ENCODE data around the gene FFAR4.
"Not testable (repeated sequence)": the region's sequence is repeated elsewhere in the genome, so short reads cannot be mapped to it uniquely, and the experiment has no call there.

Gene FFAR4

DNA sequence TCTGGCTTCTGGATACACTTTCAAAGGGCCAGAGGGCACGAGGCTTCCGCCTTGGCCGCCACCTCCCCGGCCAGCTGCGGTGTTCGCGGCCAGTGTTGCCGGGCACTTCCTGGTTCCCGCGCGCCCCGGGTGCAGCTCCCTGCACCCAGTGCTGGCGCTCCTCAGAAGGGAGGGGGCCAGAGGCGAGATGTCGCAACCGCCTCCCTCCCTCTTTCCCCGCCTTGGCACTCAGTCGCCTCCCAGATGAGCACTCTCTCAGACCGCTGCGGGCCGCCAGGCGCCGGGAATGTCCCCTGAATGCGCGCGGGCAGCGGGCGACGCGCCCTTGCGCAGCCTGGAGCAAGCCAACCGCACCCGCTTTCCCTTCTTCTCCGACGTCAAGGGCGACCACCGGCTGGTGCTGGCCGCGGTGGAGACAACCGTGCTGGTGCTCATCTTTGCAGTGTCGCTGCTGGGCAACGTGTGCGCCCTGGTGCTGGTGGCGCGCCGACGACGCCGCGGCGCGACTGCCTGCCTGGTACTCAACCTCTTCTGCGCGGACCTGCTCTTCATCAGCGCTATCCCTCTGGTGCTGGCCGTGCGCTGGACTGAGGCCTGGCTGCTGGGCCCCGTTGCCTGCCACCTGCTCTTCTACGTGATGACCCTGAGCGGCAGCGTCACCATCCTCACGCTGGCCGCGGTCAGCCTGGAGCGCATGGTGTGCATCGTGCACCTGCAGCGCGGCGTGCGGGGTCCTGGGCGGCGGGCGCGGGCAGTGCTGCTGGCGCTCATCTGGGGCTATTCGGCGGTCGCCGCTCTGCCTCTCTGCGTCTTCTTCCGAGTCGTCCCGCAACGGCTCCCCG lies at the start of gene FFAR4:
Gene FFAR4, plus strand, starts transcription at position 231 of the 842 bp plus-strand sequence. Its CDS starts 56 bp downstream, at position 287.
- in situ Hi-C loops (cut with MboI; ENCODE audit: low pct_unique_long_range_greater_than_20kb, low sequenced_read_pairs), result no loop called here
- peak; percentile 68 for DNase-seq

DNA sequence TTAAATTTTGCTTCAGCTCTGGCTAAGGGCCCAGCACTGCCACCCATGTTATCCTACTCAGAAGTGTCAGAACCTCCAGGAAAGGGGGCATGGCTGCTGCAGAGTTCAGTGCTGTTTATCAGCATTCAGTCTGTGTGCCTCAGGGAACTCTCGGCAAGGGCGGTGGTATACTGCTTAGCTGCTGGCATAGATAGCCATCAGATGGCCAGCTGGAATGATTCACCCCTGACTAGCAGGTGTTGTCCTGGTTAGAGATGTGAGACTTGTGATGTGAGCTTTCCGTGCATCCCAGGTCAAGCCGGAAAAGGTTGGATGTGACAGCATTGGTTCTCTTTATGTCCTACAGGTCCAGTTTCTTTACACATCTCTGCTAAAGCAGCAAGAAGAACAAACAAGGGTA lies 47.9 kb upstream of the FFAR4 start:
- in situ Hi-C loops (cut with MboI; ENCODE audit: low pct_unique_long_range_greater_than_20kb, low sequenced_read_pairs), result no loop called here
- no peak for DNase-seq

- DNase-seq, result no peak
- in situ Hi-C loops (cut with MboI; ENCODE audit: low pct_unique_long_range_greater_than_20kb, low sequenced_read_pairs), result no loop called here
Measured at GRCh38 chr10:93535293-93535692, 31.2 kb upstream of the FFAR4 start.

GRCh38 chr10:93540871-93541270 lies 25.6 kb upstream of the FFAR4 start:
- in situ Hi-C loops (cut with MboI; ENCODE audit: low pct_unique_long_range_greater_than_20kb, low sequenced_read_pairs), result not testable (repeated sequence)

DNA sequence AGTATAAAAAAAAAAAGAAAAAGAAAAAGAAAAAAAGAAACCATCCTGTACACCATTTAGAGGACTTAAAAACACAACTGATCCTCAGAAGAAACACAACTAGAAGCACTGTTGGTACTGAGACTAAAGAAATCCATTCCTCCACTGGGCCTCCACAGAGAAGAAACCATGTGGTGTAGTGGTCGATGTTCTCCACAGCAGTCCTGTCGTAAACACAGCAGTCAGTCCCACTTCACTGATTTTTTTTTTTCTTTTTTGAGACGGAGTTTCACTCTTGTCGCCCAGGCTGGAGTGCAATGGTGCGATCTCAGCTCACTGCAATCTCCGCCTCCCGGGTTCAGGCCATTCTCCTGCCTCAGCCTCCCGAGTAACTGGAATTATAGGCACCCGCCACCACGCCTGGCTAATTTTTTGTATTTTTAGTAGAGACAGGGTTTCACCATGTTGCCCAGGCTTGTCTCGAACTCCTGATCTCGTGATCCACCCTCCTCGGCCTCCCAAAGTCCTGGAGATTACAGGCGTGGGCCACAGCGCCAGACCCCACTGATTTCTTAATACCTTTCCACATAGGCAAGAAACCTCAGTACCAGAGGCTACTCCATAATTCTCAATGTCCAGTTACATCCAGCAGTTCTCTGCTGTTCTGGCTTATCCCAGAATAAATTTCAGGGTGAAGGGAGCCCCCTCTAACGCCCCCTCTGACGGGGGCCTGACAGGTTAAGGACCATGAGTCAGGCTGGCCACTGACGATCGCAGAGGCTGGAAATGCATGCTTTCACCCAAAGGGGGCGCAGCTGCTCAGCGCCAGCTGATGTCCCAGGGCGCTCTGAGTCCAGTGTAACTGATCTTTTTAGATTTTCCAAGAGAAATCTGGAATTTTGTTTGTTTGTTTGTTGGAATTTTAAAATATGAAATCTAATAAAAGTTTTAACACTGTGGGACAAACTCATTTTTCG lies 24.8 kb upstream of the FFAR4 start:
- peak; percentile 43 for DNase-seq
- in situ Hi-C loops (cut with MboI; ENCODE audit: low pct_unique_long_range_greater_than_20kb, low sequenced_read_pairs), result no loop called here

More at GRCh38 chr10:93540871-93541270, 25.6 kb upstream of the FFAR4 start:
- DNase-seq, result not testable (repeated sequence)

GRCh38 chr10:93542358-93542791 lies 24.1 kb upstream of the FFAR4 start:
- in situ Hi-C loops (cut with MboI; ENCODE audit: low pct_unique_long_range_greater_than_20kb, low sequenced_read_pairs), result no loop called here
- no peak for DNase-seq

DNA sequence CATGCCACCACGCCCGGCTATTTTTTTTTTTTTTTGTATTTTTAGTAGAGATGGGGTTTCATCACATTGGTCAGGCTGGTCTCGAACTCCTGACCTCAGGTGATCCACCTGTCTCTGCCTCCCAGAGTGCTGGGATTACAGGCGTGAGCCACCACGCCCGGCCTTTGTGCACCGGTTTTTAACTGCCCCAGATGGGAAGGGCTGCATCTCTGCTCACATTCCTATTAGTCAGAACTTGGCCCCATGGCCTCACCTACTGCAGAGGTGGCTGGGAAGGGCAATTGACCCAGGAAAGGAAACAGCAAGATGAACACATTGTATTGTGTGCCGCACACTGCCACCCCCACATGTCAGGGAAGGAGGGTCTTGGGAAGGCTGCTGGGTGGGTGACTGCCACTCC lies 19.5 kb upstream of the FFAR4 start:
- DNase-seq; in situ Hi-C loops (cut with MboI; ENCODE audit: low pct_unique_long_range_greater_than_20kb, low sequenced_read_pairs): not testable (repeated sequence)

DNA sequence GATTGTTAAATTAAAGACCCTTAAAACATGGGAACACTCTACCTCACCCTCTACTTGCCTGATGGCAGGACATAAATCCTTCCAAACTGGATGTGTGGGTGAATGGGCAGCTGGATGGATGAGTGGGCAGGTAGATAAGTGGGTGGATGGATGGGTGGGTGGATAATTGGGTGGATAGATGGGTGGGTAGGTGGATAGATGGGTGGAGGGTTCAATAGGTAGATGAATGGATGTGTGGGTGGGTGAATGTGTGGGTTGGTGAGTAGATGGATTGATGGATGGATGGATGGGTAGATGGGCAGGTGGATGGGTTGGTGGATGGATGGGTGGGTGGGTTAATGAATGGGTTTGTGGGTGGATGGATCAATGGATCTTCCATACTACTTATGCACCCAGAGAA lies 18.9 kb upstream of the FFAR4 start:
- in situ Hi-C loops (cut with MboI; ENCODE audit: low pct_unique_long_range_greater_than_20kb, low sequenced_read_pairs), result no loop called here
- no peak for DNase-seq

DNA sequence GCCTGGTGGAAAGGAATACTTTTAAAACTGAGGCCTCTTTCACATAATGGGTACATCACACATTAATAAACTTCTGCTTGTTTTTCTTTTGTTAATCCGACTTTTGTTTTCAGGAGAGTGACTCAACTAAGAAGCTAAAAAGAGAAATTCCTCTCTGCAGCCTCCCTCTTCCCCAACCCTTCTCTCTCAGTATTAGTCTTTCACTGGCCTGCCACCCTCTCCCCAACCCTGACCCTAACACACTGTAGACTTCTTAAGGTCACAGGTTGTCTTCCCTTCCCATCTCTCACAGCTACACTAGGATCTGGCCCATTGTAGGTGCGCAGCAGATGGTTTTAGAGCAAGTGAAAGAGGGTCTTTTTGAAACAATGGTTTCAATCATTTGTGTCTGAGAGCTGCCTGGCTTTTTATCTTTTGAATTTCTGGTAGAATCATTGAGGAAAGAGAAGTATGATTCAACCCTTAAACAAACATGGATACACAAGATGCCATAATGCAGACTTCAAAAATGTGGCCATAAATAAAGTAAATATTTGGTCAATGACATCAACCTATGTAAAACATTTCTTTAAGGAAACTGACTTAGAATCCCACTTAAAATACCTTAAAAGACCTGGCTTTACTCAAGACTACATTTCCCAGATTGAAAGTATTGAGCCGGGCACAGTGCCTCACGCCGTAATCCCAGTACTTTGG lies 17.9 kb upstream of the FFAR4 start:
- in situ Hi-C loops (cut with MboI; ENCODE audit: low pct_unique_long_range_greater_than_20kb, low sequenced_read_pairs), result no loop called here
- DNase-seq, result no peak

GRCh38 chr10:93550606-93551005 lies 15.9 kb upstream of the FFAR4 start:
- in situ Hi-C loops (cut with MboI; ENCODE audit: low pct_unique_long_range_greater_than_20kb, low sequenced_read_pairs), result loop anchor here (10.0 kb wide), 1 partner anchor 124 kb away; no protein-coding TSS in a partner anchor

GRCh38 chr10:93552780-93553179 lies 13.7 kb upstream of the FFAR4 start:
- DNase-seq, result no peak
- in situ Hi-C loops (cut with MboI; ENCODE audit: low pct_unique_long_range_greater_than_20kb, low sequenced_read_pairs), result loop anchor here (10.0 kb wide), 1 partner anchor 122 kb away; no protein-coding TSS in a partner anchor

More at GRCh38 chr10:93550606-93551005, 15.9 kb upstream of the FFAR4 start:
- no peak for DNase-seq

GRCh38 chr10:93553482-93554315 lies 12.8 kb upstream of the FFAR4 start:
- in situ Hi-C loops (cut with MboI; ENCODE audit: low pct_unique_long_range_greater_than_20kb, low sequenced_read_pairs), result loop anchor here (10.0 kb wide), 1 partner anchor 121 kb away; no protein-coding TSS in a partner anchor
- DNase-seq, result no peak

- in situ Hi-C loops (cut with MboI; ENCODE audit: low pct_unique_long_range_greater_than_20kb, low sequenced_read_pairs), result loop anchor here (10.0 kb wide), 1 partner anchor 121 kb away; no protein-coding TSS in a partner anchor
- DNase-seq, result no peak
Measured at GRCh38 chr10:93554316-93554663, 12.2 kb upstream of the FFAR4 start.

DNA sequence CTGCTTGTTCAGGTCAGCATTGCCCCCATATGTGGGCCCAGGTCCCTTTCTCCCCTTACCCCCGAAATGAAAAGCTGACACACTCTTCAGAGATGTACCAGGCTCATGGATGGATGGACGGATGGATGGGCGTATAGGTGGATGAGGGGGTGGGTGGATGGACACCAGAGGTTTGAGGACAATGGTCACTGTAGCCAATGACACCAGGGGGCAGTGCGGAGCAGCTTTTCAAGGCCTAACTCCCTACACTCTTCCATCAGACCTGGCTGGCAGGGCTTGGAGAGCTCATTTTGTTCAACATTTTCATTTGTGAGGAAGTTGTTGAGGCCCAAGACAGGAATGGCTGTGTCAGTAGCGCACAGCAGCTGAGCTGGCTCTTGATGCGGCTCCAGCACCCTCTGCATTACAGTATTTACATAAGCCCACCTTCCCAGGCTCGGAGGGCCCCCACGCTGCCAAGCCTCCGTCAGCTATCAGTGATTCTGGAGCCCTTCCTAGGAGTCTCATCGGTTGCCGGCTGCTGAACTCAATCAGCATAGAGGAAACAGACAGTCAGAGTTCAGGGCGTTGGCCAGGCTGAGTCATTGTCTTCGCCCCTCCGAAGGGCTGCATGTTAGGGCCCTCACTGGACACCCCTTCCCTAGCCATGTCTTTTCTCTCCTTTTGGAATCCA lies 11.6 kb upstream of the FFAR4 start:
- peak; percentile 90 for DNase-seq
- in situ Hi-C loops (cut with MboI; ENCODE audit: low pct_unique_long_range_greater_than_20kb, low sequenced_read_pairs), result loop anchor here (10.0 kb wide), 1 partner anchor 120 kb away; no protein-coding TSS in a partner anchor

- in situ Hi-C loops (cut with MboI; ENCODE audit: low pct_unique_long_range_greater_than_20kb, low sequenced_read_pairs), result loop anchor here (10.0 kb wide), 1 partner anchor 115 kb away; no protein-coding TSS in a partner anchor
- DNase-seq, result no peak
Measured at GRCh38 chr10:93559490-93559889, 7.0 kb upstream of the FFAR4 start.

DNA sequence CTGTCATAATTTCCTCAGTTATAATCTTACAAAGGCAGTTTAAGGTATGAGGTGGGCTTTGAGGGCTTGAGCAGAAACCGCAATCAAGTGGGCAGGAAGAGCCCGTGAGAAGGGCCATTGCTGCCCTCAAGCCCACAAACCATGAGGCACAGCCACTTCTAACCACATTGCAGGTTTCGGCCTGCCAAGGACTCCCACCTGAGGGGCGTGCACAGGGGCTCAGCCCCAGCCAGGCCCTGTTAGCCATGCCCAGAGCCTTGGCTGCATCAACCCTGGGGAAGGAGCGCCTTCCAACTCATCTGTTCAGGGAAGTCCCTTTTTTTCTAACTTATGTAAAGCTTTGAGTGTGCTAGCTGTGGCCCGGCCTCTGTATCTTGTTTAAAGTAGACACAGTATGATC lies 5.9 kb upstream of the FFAR4 start:
- no peak for DNase-seq
- in situ Hi-C loops (cut with MboI; ENCODE audit: low pct_unique_long_range_greater_than_20kb, low sequenced_read_pairs), result no loop called here

DNA sequence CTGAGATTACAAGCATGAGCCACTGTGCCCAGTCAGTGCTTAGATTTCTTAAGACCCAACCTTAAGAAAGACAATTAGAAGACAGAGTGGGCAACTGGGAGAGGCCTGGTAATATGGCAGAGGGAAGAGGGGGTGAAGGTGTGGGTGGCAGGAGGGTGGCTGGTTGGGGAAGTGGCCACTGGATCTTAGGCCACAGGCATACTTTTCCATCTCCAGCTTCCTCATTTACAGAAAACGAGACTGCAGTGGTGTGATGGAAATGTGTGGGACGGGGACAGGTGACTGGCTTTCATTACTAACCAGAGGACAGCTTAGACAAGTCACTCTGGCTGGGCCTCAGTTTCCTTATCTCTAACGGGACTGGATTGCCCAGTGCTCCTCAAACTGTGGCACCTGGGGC lies 1.0 kb upstream of the FFAR4 start:
- in situ Hi-C loops (cut with MboI; ENCODE audit: low pct_unique_long_range_greater_than_20kb, low sequenced_read_pairs), result no loop called here
- DNase-seq, result peak; percentile 64

All from KBM-7 (cell line).